GM12891 (cell line): ENCODE results near the gene ARHGEF7.
A peak's percentile ranks its signal among the peaks of the same experiment; 100 is the strongest.

Source experiments
- DNase-seq: peaks from one replicate; pipeline ENCODE4 v3.0.0; 2011; ENCODE audit warnings: low spot score; ENCODE audit not compliant: insufficient read length
- FAIRE-seq: peaks from 2 replicates; lab custom pipeline; 2011; peaks lifted over from hg19 to GRCh38; lab: Jason Lieb, UNC
- PAX5 ChIP-seq: IDR thresholded peaks from 2 replicates; pipeline ENCODE4 v1.6.1; 2011; ENCODE audit warnings: low read length, moderate library complexity, mild to moderate bottlenecking; ENCODE audit not compliant: insufficient read depth, severe bottlenecking
- POLR2A ChIP-seq: IDR thresholded peaks from 2 replicates; pipeline ENCODE4 v1.6.1; 2011; ENCODE audit warnings: low read depth, low read length, control low read depth
- POLR2AphosphoS5 ChIP-seq: IDR thresholded peaks from 2 replicates; pipeline ENCODE4 v1.6.1; 2011; ENCODE audit warnings: low read depth, low read length, control low read depth
- POU2F2 ChIP-seq: IDR thresholded peaks from 2 replicates; pipeline ENCODE4 v1.6.1; 2011; ENCODE audit warnings: low read depth, mild to moderate bottlenecking, control low read depth, low read length, moderate library complexity
- SPI1 ChIP-seq: IDR thresholded peaks from 2 replicates; pipeline ENCODE4 v1.6.1; 2011; ENCODE audit warnings: low read depth, low read length, control low read depth
- TAF1 ChIP-seq: IDR thresholded peaks from 2 replicates; pipeline ENCODE4 v1.6.1; 2011; ENCODE audit warnings: low read depth, low read length, control low read depth

The ARHGEF7 gene

DNA sequence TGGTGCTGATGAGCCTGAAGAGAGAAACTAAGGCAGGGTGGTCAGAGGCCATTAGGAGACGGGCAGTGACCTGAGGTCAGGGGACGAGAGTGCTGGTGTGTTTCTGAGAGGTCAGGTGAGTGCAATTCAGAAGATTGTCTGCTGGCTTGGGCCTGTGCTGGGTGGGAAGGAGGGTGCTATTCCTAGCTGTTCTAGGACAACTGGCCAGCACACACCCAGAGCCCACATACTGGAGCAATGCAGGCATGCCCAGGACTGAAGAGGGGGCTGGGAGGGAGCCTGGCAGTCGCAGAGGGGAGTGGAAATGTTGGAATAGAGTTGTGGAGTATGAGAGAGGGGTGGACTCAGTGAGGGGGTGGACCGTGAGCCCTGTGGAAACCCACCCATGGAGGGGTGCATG lies 16.5 kb downstream of the ARHGEF7 start:
- DNase-seq (no peak), FAIRE-seq (no peak)
- no peak for TF ChIP-seq POLR2AphosphoS5
- no peak for TF ChIP-seq SPI1
- no peak for TF ChIP-seq TAF1
- no peak for TF ChIP-seq PAX5
- no peak for TF ChIP-seq POU2F2
- TF ChIP-seq POLR2A: no peak

DNA sequence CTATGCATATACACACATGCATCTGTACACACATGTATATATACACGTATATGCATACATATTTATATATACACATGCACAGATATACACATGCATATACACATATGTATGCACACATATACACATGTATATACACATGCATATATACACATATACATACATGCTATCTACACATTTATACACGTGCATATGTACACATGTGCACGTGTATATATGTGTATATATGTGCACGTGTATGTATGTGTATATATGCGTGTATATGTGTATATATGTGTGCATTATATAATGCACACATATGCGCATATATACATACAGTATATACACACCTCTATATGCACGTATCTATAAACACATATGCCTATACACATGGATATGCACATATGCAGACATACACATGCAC lies 17.8 kb downstream of the ARHGEF7 start:
- FAIRE-seq (peak; percentile 85), DNase-seq (no peak)
- TF ChIP-seq TAF1 (no peak), POLR2A (no peak), SPI1 (no peak), POU2F2 (no peak), POLR2AphosphoS5 (no peak), PAX5 (no peak)

DNA sequence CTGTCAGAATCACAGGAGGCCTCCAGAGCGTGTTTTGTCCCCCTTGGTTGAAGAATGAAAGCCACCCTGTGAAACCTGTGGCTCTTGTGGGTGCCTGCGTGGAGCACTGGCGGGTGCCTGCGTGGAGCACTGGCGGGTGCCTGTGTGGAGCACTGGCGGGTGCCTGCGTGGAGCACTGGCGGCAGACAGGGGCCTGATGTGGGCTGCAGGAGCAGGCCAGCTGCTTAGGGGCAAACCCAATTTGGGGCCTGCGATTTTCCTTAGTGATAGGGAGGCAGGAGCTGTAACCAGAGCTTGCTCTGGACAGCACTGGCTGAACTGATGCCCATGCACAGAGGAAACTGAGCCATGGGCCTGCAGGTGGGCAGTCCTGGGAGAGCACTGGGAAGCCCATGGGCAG lies 24.3 kb downstream of the ARHGEF7 start:
- FAIRE-seq (no peak), DNase-seq (no peak)
- TF ChIP-seq POU2F2 (no peak), POLR2A (no peak), TAF1 (no peak), POLR2AphosphoS5 (no peak), SPI1 (no peak), PAX5 (no peak)

DNA sequence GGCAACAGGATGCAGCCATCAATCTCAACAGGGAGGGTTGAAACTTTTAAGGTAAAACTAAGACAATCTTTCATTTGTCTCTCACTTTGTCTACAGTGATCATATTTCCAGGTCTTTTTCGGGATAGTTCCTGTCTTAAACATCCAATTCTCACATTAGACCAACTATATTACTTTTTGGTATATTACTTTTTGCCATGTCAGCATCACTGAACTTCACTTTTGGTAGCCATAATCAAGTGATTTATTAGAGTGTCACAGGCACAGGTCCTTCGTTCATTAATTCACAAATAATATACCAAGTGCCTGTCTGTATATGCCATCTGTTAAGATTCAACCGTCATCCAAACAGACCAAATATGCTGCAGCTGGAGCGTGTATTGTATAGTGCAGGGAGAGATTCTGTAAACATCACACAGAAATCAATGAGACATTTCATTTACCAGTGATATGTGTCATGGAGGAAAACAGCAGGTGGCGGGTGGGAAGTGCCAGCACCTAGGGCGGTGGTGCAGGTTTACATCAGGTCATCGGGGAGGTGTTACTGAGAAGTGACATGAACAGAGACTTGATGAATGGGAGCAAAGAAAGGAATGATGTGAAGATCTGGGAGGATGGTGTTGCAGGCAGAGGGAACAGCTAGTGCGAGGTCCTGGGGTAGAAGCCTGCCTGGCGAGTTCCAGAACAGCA lies 24.9 kb downstream of the ARHGEF7 start:
- no peak for FAIRE-seq
- no peak for DNase-seq
- no peak for TF ChIP-seq POU2F2
- TF ChIP-seq TAF1: no peak
- TF ChIP-seq POLR2A: no peak
- no peak for TF ChIP-seq SPI1
- no peak for TF ChIP-seq POLR2AphosphoS5
- no peak for TF ChIP-seq PAX5

DNA sequence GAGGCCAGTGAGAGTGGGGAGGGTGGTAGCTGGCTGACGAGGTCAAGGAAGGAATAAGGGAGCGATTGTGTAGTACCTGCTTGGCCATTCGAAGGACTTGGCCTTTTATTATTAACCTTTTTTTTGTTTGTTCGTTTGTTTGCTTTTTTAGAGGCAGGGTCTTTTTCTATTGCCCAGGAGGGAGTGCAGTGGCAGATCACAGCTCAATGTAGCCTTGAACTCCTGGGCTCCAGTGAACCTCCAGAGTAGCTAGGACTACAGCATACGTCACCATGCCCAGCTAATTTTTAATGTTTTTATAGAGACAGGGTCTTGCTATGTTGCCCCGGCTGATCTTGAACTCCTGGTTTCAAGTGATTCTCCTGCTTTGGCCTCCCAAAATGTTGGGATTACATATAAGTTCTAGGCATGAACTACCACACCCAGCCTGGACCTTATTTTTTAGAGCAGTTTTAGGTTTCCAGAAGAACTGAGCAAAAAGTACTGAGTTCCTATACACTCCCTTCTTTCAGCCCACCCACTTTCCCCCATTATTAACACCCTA lies 25.5 kb downstream of the ARHGEF7 start:
- TF ChIP-seq SPI1: no peak
- TF ChIP-seq PAX5: no peak
- TF ChIP-seq POLR2A: no peak
- TF ChIP-seq POLR2AphosphoS5: no peak
- TF ChIP-seq POU2F2: no peak
- TF ChIP-seq TAF1: no peak
- no peak for FAIRE-seq
- DNase-seq: no peak

DNA sequence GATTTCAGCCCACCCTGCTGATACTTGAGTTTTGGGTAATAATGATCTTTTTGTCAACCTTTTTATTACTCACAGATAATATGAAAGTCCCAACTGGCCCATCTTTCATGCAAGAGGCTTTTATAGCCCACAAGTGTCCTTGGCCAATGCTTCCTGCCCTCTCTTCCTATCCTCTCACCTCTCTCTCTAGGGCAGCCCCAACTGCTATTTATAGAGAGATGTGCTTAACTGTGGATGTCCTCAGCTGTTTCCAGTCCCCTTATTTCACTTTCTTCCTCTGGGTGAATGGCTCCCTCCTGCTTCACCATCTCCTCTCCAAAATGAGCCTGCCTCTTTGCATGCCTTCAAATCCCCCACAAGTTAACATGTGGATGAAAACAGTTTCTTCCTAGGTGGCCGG lies 27.4 kb downstream of the ARHGEF7 start:
- FAIRE-seq (no peak), DNase-seq (no peak)
- TF ChIP-seq POU2F2: no peak
- no peak for TF ChIP-seq SPI1
- no peak for TF ChIP-seq PAX5
- TF ChIP-seq POLR2AphosphoS5: no peak
- TF ChIP-seq POLR2A: no peak
- TF ChIP-seq TAF1: no peak

DNA sequence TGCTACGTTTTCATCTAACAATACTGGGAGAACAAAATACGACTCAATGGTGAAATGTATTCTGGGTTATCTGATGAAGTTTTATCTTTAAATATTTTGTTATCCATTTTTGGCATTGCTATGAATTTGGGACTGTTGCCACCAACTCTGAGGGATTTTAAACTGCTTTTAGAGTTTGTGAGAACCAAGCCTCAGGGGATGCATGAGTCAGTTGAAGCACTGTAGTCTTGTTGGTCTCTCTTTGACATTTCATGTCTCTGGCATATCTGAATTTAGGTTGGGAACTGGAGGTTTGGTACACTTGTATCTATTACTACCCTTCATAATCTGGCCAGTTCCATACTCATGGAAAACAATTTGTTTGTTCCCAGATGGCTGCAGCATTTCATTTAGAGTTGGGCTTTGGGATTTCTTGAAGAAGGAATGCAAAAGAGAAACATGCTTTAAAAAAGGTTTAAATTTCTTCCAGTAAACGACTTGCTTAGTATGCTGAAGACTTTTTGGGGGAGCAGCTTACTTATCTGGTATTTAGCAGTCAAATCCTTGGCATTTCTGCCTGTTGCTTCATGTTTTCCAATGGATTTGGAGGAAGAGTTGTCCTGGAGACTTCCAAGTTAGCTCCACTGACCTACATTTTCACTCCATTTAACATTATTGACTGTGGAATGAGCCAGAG lies 28.9 kb downstream of the ARHGEF7 start:
- FAIRE-seq (no peak), DNase-seq (no peak)
- TF ChIP-seq PAX5 (no peak), POLR2AphosphoS5 (no peak), POLR2A (no peak)

DNA sequence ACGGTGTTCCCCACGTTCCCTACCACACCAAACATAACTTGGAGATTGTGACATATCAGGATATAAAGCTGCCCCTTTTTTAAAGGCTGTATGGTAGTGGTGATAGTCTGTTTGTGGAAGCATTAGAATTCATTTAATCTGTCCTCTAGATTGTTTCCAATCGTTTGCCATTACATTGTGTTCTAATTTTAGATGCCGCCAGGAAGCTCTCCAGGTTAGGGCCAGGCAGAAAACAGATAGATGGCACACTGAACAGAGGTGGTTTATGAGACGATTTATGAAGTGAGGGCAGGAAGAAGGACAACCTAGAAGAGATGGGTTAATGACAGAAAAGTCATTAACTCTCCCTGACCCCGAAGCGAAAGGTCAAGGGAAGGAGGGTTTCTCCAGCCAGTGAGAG lies 30.0 kb downstream of the ARHGEF7 start:
- no peak for TF ChIP-seq POLR2A
- no peak for TF ChIP-seq TAF1
- TF ChIP-seq PAX5: no peak
- no peak for TF ChIP-seq POU2F2
- no peak for TF ChIP-seq SPI1
- TF ChIP-seq POLR2AphosphoS5: no peak
- DNase-seq (no peak), FAIRE-seq (no peak)

DNA sequence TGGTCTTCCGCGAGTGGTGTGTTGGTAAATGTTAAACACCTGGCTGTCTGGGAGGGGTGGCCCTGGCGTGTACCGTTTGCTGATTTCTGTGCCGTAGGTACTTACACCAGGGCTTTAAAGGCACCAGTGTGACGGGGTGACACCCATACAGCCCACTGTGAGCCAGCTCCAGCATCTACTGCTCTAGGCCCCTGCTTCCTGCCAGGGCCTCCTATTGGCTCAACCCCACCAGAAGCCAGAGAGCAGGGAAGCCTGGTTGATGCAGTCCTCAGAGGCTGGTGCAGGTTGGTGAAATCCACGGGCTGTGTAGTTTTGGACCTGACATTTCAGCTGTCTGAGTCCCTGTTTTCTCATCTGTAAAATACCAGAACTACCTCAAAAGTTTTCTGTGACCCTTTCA lies 30.4 kb downstream of the ARHGEF7 start:
- FAIRE-seq: no peak
- TF ChIP-seq SPI1 (no peak), POLR2A (no peak), POU2F2 (no peak), PAX5 (no peak), POLR2AphosphoS5 (no peak), TAF1 (no peak)
- no peak for DNase-seq

DNA sequence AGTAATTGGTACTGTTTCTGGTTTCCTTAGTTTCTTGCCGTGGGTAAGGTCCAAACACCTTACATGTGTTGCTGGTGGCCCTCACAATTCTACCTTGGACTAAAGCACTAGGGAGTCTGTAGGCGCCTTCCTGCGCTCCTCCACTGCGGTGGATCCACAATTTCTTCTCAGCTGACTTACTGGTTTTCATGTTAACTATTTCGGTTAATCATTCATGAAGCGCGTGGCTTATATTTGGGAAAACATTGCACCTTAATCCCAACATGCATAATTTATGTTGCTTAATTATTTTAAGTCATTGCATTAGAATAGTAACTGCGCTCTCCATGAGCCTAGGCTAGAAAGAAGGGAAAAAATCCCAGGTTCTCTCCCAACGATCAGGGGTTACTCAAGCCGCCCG lies 37.7 kb downstream of the ARHGEF7 start:
- DNase-seq: no peak
- TF ChIP-seq POU2F2 (no peak), POLR2AphosphoS5 (no peak), TAF1 (no peak), SPI1 (no peak), PAX5 (no peak), POLR2A (no peak)
- no peak for FAIRE-seq
